ENCODE data around the gene C3orf20.

The C3orf20 gene

GRCh38 chr3:14640734-14641133, 34.2 kb upstream of the C3orf20 start:
- TF ChIP-seq POLR2A (IDR thresholded peaks at IDR 0.05; ENCODE audit: low read length) (no peak), GATA1 (IDR thresholded peaks at IDR 0.05; ENCODE audit: low read depth, low read length) (no peak)
- DNase-seq: no peak

GRCh38 chr3:14641346-14641745, 33.6 kb upstream of the C3orf20 start:
- DNase-seq: no peak
- TF ChIP-seq GATA1 (IDR thresholded peaks at IDR 0.05; ENCODE audit: low read depth, low read length): no peak
- TF ChIP-seq POLR2A (IDR thresholded peaks at IDR 0.05; ENCODE audit: low read length): no peak

- no peak for DNase-seq
- TF ChIP-seq GATA1 (IDR thresholded peaks at IDR 0.05; ENCODE audit: low read depth, low read length) (no peak), POLR2A (IDR thresholded peaks at IDR 0.05; ENCODE audit: low read length) (no peak)
These were observed 29.5 kb upstream of the C3orf20 start for GRCh38 chr3:14645453-14645852.

- TF ChIP-seq GATA1 (IDR thresholded peaks at IDR 0.05; ENCODE audit: low read depth, low read length) (no peak), POLR2A (IDR thresholded peaks at IDR 0.05; ENCODE audit: low read length) (no peak)
- DNase-seq: peak; percentile 49 to 57
These were observed 28.8 kb upstream of the C3orf20 start for GRCh38 chr3:14646131-14646573.

- no peak for TF ChIP-seq POLR2A (IDR thresholded peaks at IDR 0.05; ENCODE audit: low read length)
- TF ChIP-seq GATA1 (IDR thresholded peaks at IDR 0.05; ENCODE audit: low read depth, low read length): no peak
These were observed 28.1 kb upstream of the C3orf20 start for GRCh38 chr3:14646589-14647413.

GRCh38 chr3:14647976-14648955, 26.7 kb upstream of the C3orf20 start:
- peak; percentile 49 for TF ChIP-seq POLR2A (IDR thresholded peaks at IDR 0.05; ENCODE audit: low read length)
- no peak for TF ChIP-seq GATA1 (IDR thresholded peaks at IDR 0.05; ENCODE audit: low read depth, low read length)
- DNase-seq: peak; percentile 64 to 75

More at GRCh38 chr3:14646589-14647413, 28.1 kb upstream of the C3orf20 start:
- peak; percentile 81 to 89 for DNase-seq

GRCh38 chr3:14649466-14649865, 25.5 kb upstream of the C3orf20 start:
- no peak for DNase-seq
- TF ChIP-seq GATA1 (IDR thresholded peaks at IDR 0.05; ENCODE audit: low read depth, low read length) (no peak), POLR2A (IDR thresholded peaks at IDR 0.05; ENCODE audit: low read length) (no peak)

- no peak for TF ChIP-seq POLR2A (IDR thresholded peaks at IDR 0.05; ENCODE audit: low read length)
- TF ChIP-seq GATA1 (IDR thresholded peaks at IDR 0.05; ENCODE audit: low read depth, low read length): no peak
- no peak for DNase-seq
These were observed 24.7 kb upstream of the C3orf20 start for GRCh38 chr3:14650193-14650592.

- peak; percentile 99 to 100 for DNase-seq
- TF ChIP-seq POLR2A (IDR thresholded peaks at IDR 0.05; ENCODE audit: low read length): peak; percentile 97
- TF ChIP-seq GATA1 (IDR thresholded peaks at IDR 0.05; ENCODE audit: low read depth, low read length): no peak
These were observed 23.3 kb upstream of the C3orf20 start, which contains the start of gene CCDC174 for GRCh38 chr3:14651440-14652251. CCDC174 (plus strand) TSS chr3:14651762; CDS start chr3:14651837, 75 bp downstream.

GRCh38 chr3:14652360-14652907, 22.5 kb upstream of the C3orf20 start:
- peak; percentile 59 to 78 for DNase-seq

- no peak for TF ChIP-seq GATA1 (IDR thresholded peaks at IDR 0.05; ENCODE audit: low read depth, low read length)
- no peak for TF ChIP-seq POLR2A (IDR thresholded peaks at IDR 0.05; ENCODE audit: low read length)
- DNase-seq: no peak
These were observed 17.4 kb upstream of the C3orf20 start for GRCh38 chr3:14657579-14657978.

GRCh38 chr3:14658978-14659377, 16.0 kb upstream of the C3orf20 start:
- TF ChIP-seq GATA1 (IDR thresholded peaks at IDR 0.05; ENCODE audit: low read depth, low read length) (no peak), POLR2A (IDR thresholded peaks at IDR 0.05; ENCODE audit: low read length) (no peak)
- no peak for DNase-seq

GRCh38 chr3:14660942-14661341, 14.0 kb upstream of the C3orf20 start:
- no peak for TF ChIP-seq POLR2A (IDR thresholded peaks at IDR 0.05; ENCODE audit: low read length)
- TF ChIP-seq GATA1 (IDR thresholded peaks at IDR 0.05; ENCODE audit: low read depth, low read length): no peak
- DNase-seq: peak; percentile 10 to 55

Measured in erythroblast (primary cell).